K562 treated with DMSO at 1 percent for 12 hours (cell line): Measurements from ENCODE around the gene ANKRD36. TPM values are rescaled to one million over a fixed set of nuclear protein-coding genes. Genes with fewer than 3 reads are reported as not detected.

Source experiments
- total RNA-seq: library from RNA; unstranded; fragments of 300-600 nt; gene quantifications from 2 replicates; pipeline ENCODE4 v1.2.3, GENCODE V29; 2022; ENCODE audit not compliant: insufficient read depth

Gene ANKRD36
- total RNA-seq, result 3.6 and 5.6 TPM in 2 replicates

GRCh38 chr2:97113050-97113881, at the start of gene ANKRD36:
TSS of gene ANKRD36 (plus strand) at chr2:97113153. CDS start at chr2:97113740, 587 bp downstream.

GRCh38 chr2:97094772-97095611, 18.0 kb upstream of the ANKRD36 start, which contains the start of gene FAHD2B:
TSS of gene FAHD2B (minus strand) at chr2:97094882. CDS start at chr2:97091706, 3,176 bp downstream.

Other genes starting within 250 kb of the ANKRD36 start
- 18.7 and 37.8 TPM in 2 replicates for gene SEMA4C, start 243.1 kb upstream of the ANKRD36 start, total RNA-seq
- 279 and 372 TPM in 2 replicates for gene FAM178B, start 126.6 kb upstream of the ANKRD36 start, total RNA-seq
- 53.2 and 60.0 TPM in 2 replicates for gene FAHD2B, start 18.3 kb upstream of the ANKRD36 start, total RNA-seq